Lower lobe of right lung (tissue), 2 donors: ENCODE data around the gene RALGPS1. TPM values are rescaled to one million over a fixed set of nuclear protein-coding genes. Genes with fewer than 3 reads are reported as not detected.

Experiments used
- ATAC-seq, 2 donors: fragments of 200-7000 bp; cut with Tn5 transposase; one replicate each; pipeline ENCODE4 v1.9.1; 2020 to 2022; ENCODE audit warnings: mild to moderate bottlenecking in 2 of 2, moderate library complexity in 2 of 2
- DNase-seq: peaks from one replicate; pipeline ENCODE4 v3.0.0-alpha.2; 2020
- H3K27ac ChIP-seq: fragments of 200-600 bp; one replicate; pipeline ENCODE4 v1.8.0; 2022
- H3K27me3 ChIP-seq: fragments of 200-600 bp; one replicate; pipeline ENCODE4 v1.8.0; 2022; ENCODE audit warnings: low read depth
- H3K36me3 ChIP-seq: fragments of 200-600 bp; one replicate; pipeline ENCODE4 v1.8.0; 2022; ENCODE audit warnings: mild to moderate bottlenecking
- H3K4me1 ChIP-seq: fragments of 200-600 bp; one replicate; pipeline ENCODE4 v1.8.0; 2022
- H3K4me3 ChIP-seq: fragments of 200-600 bp; one replicate; pipeline ENCODE4 v1.8.0; 2022; ENCODE audit warnings: mild to moderate bottlenecking
- H3K9me3 ChIP-seq: fragments of 200-600 bp; one replicate; pipeline ENCODE4 v1.8.0; 2022
- CTCF ChIP-seq: fragments of 200-600 bp; IDR thresholded peaks from one replicate; pipeline ENCODE4 v1.8.0; 2022; ENCODE audit warnings: antibody characterized with exemption, mild to moderate bottlenecking
- intact Hi-C: fragments of 100-400 bp; cut with DNase I; formaldehyde crosslinking; loops from one replicate; pipeline ENCODE4 v1.11.0; 2022
- total RNA-seq: library from RNA; stranded (reverse); fragmentation: NEBNext Ultra II Directional; extraction: Animal tissue kit (Norgen Biotek cat#: 25700); gene quantifications from one replicate; pipeline ENCODE4 v1.2.1, GENCODE V29; 2021
- donor health status: DM: no; HTN: yes; CAD: no; lungs with severe emphysema.

The RALGPS1 gene
- total RNA-seq, 1 donor from 2014 or later = 17.6 TPM

DNA sequence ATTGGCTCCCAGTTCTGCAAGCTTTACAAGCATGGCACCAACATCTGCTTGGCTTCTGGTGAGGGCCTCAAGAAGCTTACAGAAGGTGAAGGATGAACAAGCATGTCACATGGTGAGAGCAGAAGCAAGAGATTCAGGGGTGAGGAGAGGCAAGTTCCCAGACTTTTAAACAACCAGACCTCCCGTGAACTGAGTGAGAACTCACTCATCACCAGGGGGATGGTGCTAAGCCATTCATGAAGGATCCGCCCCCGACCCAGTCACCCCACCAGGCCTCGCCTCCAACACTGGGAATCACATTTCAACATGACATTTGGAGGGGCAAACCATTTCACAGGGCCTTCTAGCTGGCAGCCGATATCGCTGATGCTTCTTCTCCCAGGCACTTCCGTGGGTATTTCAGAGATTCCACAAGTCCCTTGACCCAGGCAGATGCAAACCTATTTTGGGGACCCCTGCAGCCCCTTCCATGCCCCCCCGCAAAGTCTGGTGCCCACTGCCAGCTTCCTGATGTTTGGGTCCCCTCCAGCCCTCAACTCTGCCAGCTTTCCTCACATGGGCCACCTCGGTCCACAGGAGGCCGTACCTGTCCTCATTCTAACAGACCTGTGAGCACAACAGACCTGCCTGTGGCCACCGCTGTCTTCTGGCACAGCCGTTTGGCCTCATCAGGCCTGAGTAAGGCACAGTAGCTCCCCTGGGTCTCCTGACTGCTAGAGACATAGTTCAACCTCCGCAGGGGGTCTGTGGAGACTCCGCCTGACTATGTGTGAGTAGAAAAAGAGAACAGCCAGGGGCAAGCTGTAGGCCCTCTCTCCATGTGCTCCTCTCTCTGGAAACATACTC, 268.5 kb downstream of the RALGPS1 start:
- no peak overlapping the region for H3K4me3 ChIP-seq
- intact Hi-C loops = no loop called here
- H3K4me1 ChIP-seq = peaks cover 42% of the 10 kb centered on the region
- no peaks in the 10 kb centered on the region for H3K36me3 ChIP-seq
- no peak for DNase-seq
- TF ChIP-seq CTCF = no peak
- no peaks in the 10 kb centered on the region for H3K9me3 ChIP-seq
- no peaks in the 10 kb centered on the region for H3K27me3 ChIP-seq
- H3K27ac ChIP-seq = no peak overlapping the region
- no peak for ATAC-seq

- no peaks in the 10 kb centered on the region for H3K27me3 ChIP-seq
- DNase-seq (no peak), ATAC-seq (no peak)
- peak overlapping the region; percentile 18 for H3K27ac ChIP-seq
- no peaks in the 10 kb centered on the region for H3K9me3 ChIP-seq
- H3K36me3 ChIP-seq = no peaks in the 10 kb centered on the region
- peaks cover 47% of the 10 kb centered on the region for H3K4me1 ChIP-seq
- no peak for TF ChIP-seq CTCF
- intact Hi-C loops = no loop called here
- no peak overlapping the region for H3K4me3 ChIP-seq
These were observed 269.4 kb downstream of the RALGPS1 start for GRCh38 chr9:127183814-127184582.

DNA sequence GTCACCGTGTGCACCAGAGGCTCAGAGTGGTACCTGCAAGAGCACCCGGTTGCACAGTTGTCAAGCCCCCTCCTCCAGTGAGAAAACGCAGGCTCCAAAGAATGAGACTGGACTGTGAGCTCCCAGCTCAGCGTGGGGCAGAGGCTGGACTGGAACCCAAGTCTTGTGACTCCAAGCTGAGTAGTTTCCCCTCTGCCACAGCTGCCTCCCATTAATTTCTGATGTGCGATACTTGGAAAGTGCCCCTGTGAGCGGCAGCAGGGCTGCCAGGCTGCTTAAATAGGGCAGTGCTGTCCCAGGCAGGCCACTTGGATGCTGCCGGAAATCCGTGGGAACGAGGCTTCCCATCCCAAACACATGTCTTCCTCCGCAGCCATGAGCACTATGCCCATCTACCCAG, 270.1 kb downstream of the RALGPS1 start:
- Histone ChIP-seq H3K36me3 (no peaks in the 10 kb centered on the region), H3K4me1 (peaks cover 47% of the 10 kb centered on the region), H3K27ac (peak overlapping the region; percentile 18), H3K4me3 (no peak overlapping the region), H3K27me3 (no peaks in the 10 kb centered on the region), H3K9me3 (no peaks in the 10 kb centered on the region)
- TF ChIP-seq CTCF = no peak
- DNase-seq (no peak), ATAC-seq (no peak)
- intact Hi-C loops = no loop called here

GRCh38 chr9:127185181-127185580, 270.6 kb downstream of the RALGPS1 start:
- Histone ChIP-seq H3K4me3 (no peak overlapping the region), H3K36me3 (no peaks in the 10 kb centered on the region), H3K27ac (no peak overlapping the region), H3K27me3 (no peaks in the 10 kb centered on the region), H3K4me1 (peaks cover 47% of the 10 kb centered on the region), H3K9me3 (no peaks in the 10 kb centered on the region)
- intact Hi-C loops = no loop called here
- no peak for TF ChIP-seq CTCF
- DNase-seq = no peak
- no peak for ATAC-seq

DNA sequence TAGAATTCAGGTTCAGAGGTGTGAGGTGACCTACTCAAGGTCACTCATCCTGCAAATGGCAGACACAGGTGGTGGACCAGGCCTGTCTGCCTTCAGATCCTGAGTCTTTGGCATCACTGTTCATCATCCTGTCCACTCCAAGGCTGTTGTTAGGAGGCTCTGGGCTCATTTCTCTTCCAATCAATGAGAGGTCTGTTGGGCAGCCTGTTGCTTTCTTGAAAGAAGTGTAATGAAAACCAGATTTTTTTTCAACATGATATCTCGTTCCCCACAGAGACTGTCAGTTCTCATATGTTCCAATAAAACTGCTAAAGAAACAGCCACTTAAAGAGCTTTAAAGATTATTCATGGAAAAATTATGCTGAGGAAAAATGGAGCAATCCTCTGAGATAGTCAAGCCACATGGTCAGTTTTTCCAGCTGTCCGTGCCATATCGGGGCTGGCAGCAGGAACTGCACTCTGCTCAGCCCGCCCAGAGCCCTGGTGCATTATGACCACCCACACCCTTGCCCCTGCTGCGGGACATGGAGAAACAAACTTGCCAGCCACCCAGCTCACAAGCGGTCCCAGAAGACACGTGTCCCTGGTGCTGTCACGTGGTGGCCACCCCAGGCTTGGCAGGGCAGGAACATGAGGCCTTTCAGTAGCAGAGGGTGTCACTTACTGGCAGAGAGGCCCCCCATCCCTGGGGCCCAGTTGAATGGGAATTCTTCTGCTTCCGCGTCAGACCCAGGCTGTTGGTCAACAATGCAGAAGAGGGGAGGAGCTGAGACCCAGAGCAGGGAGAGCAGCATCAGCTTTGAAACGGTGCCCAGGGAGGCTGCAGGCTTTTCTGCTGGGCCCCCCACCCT, 271.6 kb downstream of the RALGPS1 start:
- no peak overlapping the region for H3K4me3 ChIP-seq
- intact Hi-C loops = no loop called here
- no peaks in the 10 kb centered on the region for H3K27me3 ChIP-seq
- peaks cover 47% of the 10 kb centered on the region for H3K4me1 ChIP-seq
- no peak for TF ChIP-seq CTCF
- ATAC-seq = peak; percentile 69 to 75
- H3K27ac ChIP-seq = peak overlapping the region; percentile 74
- peak; percentile 64 for DNase-seq
- H3K9me3 ChIP-seq = no peaks in the 10 kb centered on the region
- no peaks in the 10 kb centered on the region for H3K36me3 ChIP-seq
